RPMI7951 (cell line): ENCODE data around the gene CASP6. TPM values are rescaled to one million over a fixed set of nuclear protein-coding genes. Genes with fewer than 3 reads are reported as not detected.

Source experiments
- DNase-seq: peaks from one replicate; pipeline ENCODE4 v3.0.0-alpha.2; 2012; ENCODE audit warnings: low read depth
- total RNA-seq: library from RNA; depleted of rRNA; stranded (reverse); fragments of >200 nt; shearing (Covaris generic); gene quantifications from 2 replicates; pipeline ENCODE4 v1.2.3, GENCODE V29; 2014; rRNA removed

Gene CASP6
- total RNA-seq, 1 experiment from 2014 or later: 36.6 TPM

DNA sequence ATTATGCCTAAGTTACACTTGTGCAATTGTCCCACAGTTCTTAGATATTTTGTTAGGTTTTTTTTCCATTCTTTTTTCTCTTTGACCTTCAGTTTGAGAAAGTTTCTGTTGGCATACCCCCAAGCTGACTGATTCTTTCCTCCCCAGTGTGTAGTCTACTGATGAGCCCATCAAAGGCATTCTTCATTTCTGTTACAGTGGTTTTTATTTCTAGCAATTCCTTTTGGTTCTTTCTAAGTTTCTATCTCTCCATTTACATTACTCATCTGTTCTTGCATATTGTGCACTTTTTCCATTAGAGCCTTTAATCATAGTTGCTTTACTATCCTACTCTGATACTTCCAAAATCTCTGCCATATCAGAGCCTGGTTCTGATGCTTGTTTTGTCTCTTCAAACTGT lies 31.9 kb downstream of the CASP6 start:
- no peak for DNase-seq

DNA sequence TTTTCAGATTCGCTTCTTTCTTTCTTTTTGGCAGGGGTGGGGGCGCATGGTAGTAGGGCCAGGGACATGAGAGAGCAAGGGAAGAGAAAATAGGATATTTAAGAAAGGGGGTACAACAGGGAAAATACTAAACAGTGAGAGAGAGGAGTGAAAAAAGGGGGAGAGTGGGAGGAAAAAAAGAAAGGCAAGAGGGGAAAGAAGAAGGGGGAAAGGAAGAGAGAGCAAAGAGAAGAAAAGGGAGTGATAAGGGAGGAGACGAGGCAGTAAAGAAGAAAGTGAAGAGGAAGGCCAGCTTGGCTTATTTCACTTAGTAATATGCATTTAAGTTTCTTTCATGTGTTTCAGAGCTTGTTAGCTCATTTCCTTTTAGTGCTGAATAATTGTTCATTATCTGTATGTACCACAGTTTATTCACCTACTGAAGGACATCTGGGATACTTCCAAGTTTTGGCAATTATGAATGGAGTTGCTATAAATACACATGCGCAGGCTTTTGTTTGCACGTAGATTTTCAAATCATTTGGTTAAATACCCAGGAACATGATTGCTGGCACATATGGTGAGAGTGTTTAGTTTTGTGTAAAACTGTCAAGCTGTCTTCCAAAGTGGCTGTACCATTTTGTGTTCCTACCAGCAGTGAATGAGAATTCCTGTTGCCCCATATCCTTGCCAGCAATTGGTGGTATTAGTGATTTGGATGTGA lies 37.3 kb downstream of the CASP6 start:
- no peak for DNase-seq

DNA sequence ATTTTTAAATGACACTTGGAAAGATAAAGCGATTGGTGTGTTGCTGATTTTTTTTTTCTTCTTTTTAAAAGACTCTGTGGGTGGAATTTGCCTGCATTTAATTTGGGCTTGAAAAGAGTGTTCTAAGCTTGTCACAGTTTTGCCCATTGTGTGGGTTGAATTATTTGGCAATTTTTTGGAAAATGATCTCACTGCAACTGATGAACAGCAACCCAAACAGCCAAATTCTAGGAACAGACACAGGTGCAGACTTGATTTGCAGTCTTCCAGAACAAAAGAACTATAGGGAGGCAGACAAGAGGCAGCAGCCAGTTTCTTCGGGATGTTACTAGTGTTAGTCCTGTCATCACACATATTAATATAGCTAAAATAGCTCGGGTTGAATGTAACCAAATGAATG lies 40.5 kb downstream of the CASP6 start:
- no peak for DNase-seq

DNA sequence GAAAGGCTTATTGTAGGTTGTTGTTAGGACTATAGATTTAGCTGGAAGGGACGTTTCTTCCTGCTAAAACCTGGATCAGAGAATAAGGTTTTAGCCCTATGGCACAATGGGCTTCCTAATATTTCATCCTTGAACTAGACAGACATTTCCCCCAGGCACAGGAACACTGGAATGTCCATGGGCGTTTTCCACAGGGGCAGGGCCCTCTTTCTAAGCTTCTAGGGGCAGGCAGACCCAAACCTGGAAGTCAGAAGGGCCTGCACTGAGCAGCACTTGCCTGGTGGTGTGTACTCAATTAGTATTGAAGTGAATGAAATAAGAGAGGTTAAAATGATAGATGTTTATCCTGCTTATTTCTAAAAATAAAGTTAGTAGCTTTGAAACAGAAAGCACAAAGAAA lies 41.1 kb downstream of the CASP6 start:
- no peak for DNase-seq

DNA sequence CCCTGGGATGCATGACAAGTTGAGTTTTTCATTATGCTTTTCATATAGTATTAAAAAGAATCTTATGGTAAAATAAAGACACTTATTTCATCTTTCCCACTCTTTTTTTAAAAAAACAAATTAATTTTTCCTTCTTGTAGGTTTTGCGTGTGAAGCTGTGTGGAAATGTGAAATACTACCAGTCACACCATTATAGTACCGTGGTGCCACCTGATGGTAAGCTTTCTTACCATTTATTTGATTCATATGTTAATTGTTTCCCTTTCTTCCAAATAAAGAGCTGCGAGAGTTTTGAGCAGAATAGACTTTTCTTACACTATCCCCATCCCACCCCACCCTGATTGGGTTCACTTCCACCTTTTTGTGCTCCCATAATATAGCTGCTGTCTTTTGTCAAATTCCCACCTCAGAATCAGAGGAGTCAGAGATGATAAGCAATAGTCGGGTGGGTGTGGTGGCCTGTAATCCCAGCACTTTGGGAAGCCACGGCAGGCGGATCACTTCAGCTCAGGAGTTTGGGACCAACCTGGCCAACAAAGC lies 44.3 kb downstream of the CASP6 start:
- DNase-seq: no peak

DNA sequence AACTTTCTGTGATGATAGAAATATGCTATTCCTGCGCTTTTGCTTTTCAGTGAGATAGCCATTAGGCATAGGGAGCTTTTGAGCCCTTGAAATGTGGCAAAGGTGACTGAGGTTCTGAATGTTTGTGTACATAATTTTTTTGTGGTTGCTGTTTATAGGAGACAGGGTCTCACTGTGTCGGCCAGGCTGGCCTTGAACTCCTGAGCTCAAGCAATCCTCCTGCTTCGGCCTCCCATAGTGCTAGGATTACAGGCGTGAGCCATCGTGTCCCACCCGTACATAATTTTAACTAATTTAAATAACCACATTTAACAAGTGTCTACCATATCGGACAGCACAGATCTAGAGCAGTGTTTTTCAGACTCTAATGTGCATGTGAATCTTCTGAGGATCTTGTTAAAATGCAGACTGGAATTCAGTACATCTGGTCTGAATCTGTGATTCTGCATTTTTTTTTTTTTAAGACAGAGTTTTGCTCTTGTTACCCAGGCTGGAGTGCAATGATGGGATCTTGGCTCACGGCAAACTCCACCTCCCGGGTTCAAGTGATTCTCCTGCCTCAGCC lies 45.3 kb downstream of the CASP6 start:
- DNase-seq: no peak

DNA sequence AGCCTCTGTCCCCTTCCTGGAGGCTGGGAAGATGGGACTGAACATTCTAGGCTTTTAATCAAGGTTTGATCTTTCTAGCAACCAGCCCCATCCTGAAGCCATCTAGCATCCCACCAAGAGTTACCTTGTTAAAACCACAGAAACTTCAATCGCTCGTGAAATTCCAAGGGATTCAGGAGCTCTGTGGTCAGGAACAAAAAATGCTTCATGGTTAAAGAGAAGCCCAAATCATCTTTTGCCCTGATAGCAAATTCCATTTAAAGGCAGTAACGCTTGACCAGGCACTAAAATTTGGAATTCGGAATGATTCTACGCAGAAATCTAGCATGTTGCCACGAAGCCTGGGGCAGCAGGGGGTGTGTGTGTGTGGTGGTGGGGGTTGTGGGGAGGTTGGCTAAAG lies 47.8 kb downstream of the CASP6 start:
- DNase-seq: no peak

DNA sequence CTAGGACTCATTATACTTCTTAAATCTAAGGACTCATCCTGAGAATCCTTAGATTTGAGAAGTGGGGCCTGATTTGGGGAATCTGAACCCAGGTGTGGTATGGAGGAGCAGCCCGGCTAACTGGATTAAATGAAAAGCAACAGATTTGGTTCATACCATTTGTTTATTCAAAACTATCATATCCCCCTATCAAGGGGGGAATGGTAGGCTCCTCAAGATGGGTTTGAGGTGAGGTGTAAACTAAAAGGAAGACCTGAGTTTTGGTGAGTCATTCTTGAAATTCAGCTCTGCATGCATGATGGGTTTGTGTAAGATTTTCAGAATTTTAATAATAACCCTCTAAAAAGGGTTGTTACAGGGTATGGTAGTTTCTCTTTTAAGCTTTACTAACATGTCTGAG lies 53.4 kb downstream of the CASP6 start:
- no peak for DNase-seq

DNA sequence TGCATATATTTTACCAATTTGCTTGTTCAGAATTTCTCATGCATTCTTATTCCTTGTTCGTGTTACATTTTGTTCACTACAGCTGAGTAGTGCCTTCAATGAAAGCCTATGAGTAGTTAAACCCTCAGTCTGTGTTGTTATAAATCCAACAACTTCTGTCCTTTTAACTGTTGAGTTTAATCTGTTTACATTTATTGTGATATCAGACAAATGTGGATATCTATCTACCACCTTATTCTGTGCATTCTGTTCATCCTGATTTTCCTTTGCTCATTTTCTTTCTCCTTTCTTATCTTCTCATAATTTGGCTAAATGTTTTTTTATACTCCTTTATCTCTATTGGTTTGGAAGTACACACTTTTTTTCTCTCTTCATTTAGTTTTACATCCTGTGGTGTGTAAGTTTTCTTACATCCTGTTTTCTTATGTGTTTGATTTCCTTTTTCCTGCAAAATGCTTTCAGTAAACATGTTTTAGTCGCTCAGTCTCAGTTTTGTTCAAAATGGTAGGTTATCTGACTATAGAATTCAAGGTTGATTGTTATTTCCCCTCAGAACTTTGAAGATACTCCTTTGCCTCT lies 54.2 kb downstream of the CASP6 start:
- DNase-seq: no peak

DNA sequence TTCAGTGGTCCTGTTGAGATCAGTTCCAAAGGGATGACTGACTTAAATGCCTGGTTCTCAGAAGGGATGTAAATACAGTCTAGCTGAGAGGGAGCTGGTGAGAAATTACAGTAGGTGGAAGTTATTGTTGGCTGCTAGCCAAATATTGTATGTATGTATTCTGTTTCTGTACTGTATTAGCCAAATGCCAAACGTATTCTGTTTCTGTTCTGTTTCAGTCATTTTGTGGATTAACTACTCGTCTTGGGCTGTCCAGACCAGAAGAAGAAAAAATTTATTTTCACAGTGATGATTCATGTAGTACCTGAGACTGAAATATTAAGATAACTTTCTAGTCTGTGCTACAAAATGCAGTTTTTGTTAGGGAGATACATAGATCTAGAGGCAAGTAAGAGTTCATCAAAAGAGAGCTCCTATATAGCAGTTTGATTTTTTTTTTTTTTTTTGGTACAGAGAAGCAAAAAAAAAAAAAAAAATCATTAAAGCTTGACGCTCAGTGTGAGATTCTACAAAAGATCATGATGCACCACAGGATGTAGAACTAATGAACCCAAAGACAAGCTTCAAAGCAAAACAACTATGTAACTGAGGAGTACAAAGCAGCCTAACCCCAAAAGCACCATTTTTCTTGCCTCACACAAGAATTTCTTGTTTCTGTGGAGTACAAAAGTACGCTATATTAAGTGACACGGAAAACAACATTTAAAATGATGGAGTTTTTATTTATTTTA lies 54.8 kb downstream of the CASP6 start:
- DNase-seq: no peak

DNA sequence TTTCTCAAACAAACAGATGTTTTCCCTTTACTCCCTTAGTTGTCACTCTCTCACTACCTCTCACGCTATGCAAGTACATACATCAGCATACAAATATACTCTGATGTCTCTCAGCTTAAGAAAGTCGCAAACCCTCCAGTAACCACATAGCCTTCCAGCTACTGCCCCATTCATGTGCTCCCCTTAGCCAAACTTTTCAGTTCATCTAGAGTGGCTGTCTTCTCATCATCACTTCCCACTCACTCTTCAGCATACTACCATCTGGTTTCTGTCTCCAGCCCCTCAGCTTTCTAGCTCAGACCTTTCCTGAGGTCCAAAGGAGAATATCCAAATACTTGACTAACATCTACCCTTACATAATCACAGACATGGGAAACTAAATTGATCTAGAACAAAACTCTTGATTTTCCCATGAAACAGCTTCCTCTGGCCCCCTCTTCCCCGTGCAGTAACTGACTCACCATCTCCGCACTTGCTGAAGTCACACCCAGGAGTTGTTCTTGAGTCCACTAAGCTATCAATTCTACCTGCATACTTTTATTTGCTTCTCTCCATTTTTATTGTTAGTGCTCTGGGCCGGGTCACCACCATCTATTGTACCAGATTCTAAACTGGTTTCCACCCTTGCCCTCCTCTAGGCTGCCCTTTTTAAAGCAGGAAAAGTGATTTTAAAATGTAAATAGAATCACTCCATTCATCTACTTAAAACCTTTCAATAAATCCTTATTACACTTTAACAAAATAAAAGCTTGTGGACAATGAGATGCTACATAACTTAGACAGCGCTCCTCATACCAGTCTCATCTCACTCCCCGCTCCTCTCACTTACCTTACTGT lies 57.2 kb downstream of the CASP6 start:
- DNase-seq: no peak

DNA sequence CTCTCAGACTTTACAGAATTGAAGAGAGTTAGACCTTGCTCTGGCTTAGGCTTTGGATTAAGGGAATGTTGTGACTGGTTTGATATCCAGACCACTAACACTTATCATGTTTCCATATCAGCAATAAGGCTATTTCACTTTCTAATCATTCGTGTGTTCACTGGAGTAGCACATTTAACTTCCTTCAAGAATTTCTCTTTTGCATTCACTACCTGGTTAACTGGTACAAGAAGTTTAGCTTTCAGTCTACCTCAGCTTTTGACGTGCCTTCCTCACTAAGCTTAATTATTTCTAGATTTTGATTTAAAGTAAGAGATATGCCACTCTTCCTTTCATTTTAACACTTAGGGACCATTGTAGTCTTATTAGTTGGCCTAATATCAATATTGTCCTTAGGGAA lies 62.6 kb downstream of the CASP6 start:
- no peak for DNase-seq

Other genes with a start within 250 kb of the CASP6 start
- 47.5 and 51.3 TPM in 2 replicates for gene MCUB, start 143.2 kb downstream of the CASP6 start, total RNA-seq
- gene PLA2G12A, start 26.6 kb upstream of the CASP6 start, total RNA-seq: 9.1 and 62.4 TPM in 2 replicates
- 1.1 and 1.6 TPM in 2 replicates for gene CFI, start 98.6 kb upstream of the CASP6 start, total RNA-seq
- 6.7 and 7.8 TPM in 2 replicates for gene GAR1, start 112.3 kb upstream of the CASP6 start, total RNA-seq
- gene RRH, start 124.5 kb upstream of the CASP6 start, total RNA-seq: not detected in 2 replicates
- gene LRIT3, start 144.7 kb upstream of the CASP6 start, total RNA-seq: not detected in 2 replicates
- gene EGF, start 209.4 kb upstream of the CASP6 start, total RNA-seq: 1.9 and 4.2 TPM in 2 replicates